ENCODE data around the gene EXOSC6. TPM values are rescaled to one million over a fixed set of nuclear protein-coding genes. Genes with fewer than 3 reads are reported as not detected.
"Not testable (repeated sequence)": the region's sequence is repeated elsewhere in the genome, so short reads cannot be mapped to it uniquely, and the experiment has no call there.

EXOSC6 gene
- total RNA-seq, 1 donor from 2014 or later: 28.4 TPM

DNA sequence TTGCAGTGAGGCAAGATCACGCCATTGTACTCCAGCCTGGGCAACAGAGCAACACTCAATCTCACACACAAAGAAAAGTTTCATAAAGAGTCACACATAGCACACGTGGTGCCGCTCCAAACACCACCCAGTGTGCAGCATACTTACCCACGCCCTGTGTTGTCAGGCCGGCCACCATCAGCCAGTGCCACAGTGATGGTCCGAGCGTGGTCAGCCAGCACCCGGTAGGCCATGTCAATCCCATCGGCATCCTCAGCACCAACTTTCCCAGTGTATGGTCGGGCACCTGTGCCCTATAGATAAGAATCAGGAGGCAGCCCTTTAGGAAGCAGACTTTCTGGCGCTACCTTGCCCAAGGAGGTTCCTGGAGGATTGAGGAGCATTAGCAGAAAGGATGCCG lies 17.7 kb upstream of the EXOSC6 start:
- TF ChIP-seq CTCF (IDR thresholded peaks at IDR 0.05; ENCODE audit: unreplicated experiment): no peak
- peaks cover 52% of the 10 kb centered on the region for H3K36me3 Mint-ChIP-seq
- no peaks in the 10 kb centered on the region for H3K4me1 Mint-ChIP-seq
- H3K27ac Mint-ChIP-seq: no peak overlapping the region
- no peak for DNase-seq (ENCODE audit: low spot score in 2 of 2, unreplicated experiment in 2 of 2)
- no peak overlapping the region for H3K4me3 Mint-ChIP-seq
- no peaks in the 10 kb centered on the region for H3K9me3 Mint-ChIP-seq
- H3K27me3 Mint-ChIP-seq (ENCODE audit: low read depth): no peaks in the 10 kb centered on the region

GRCh38 chr16:70267922-70268321 lies 16.2 kb upstream of the EXOSC6 start:
- H3K4me1 Mint-ChIP-seq; DNase-seq (ENCODE audit: low spot score in 2 of 2, unreplicated experiment in 2 of 2); H3K9me3 Mint-ChIP-seq; H3K4me3 Mint-ChIP-seq; H3K27me3 Mint-ChIP-seq (ENCODE audit: low read depth); H3K27ac Mint-ChIP-seq: not testable (repeated sequence)
- H3K36me3 Mint-ChIP-seq: peaks cover 48% of the 10 kb centered on the region
- peak; percentile 4 for TF ChIP-seq CTCF (IDR thresholded peaks at IDR 0.05; ENCODE audit: unreplicated experiment)

DNA sequence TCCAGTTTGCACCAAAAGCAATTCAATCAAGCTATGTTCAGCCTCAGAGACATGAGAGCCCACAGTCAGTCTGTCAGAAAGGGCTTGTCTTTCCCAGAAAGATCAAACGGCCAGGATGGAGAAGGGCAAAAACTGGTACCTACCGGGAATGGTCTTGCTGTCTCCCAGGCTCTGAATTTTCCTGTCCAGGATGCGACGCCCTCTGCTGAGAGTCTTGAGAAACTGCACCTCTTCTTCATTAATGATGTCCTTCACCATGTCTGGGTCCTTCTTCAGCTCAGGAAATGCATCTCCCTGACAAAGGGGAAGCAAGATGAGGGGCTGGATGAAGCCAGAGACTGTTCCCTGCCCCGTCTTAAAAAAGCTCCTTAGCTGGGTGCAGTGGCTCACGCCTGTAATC lies 15.8 kb upstream of the EXOSC6 start:
- Mint-ChIP-seq H3K4me3 (no peak overlapping the region), H3K27me3 (ENCODE audit: low read depth) (no peaks in the 10 kb centered on the region), H3K9me3 (no peaks in the 10 kb centered on the region), H3K27ac (no peak overlapping the region), H3K36me3 (peaks cover 47% of the 10 kb centered on the region), H3K4me1 (no peaks in the 10 kb centered on the region)
- no peak for DNase-seq (ENCODE audit: low spot score in 2 of 2, unreplicated experiment in 2 of 2)
- peak; percentile 48 for TF ChIP-seq CTCF (IDR thresholded peaks at IDR 0.05; ENCODE audit: unreplicated experiment)

DNA sequence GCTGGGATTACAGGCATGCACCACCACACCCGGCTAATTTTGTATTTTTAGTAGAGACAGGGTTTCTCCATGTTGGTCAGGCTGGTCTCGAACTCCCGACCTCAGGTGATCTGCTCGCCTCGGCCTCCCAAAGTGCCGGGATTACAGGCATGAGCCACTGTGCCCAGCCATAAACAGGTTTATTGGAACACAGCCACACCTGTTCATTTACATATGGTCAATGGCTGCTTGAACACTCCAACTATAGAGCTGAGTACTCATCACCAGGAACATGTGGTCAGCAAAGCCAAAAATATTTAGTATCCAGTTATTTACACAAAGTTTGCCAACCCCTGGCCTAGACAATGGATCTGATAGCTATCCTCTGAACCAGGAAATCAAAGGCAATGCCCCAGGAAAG lies 8.2 kb upstream of the EXOSC6 start:
- not testable (repeated sequence) for DNase-seq (ENCODE audit: low spot score in 2 of 2, unreplicated experiment in 2 of 2); H3K27me3 Mint-ChIP-seq (ENCODE audit: low read depth); H3K4me1 Mint-ChIP-seq; H3K27ac Mint-ChIP-seq; H3K4me3 Mint-ChIP-seq; H3K9me3 Mint-ChIP-seq
- H3K36me3 Mint-ChIP-seq: peaks cover 42% of the 10 kb centered on the region

DNA sequence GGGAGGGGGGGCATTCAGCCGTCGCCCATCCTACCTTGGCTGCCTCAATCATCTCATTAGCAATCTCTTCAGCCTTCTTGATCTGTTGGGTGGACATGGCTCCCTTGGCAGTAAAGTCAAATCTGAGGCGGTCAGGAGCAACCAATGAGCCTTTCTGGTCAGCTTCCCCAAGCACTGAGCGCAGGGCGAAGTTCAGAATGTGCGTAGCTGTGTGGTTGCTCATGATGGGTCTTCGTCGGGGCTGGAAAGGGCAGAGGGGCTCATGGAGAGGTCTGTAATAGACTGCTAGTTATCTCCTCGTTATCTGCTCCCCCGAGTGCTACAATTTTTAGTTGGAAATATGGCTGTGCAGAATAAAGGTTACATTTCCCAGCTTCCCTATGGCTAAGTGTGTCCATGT lies 7.2 kb upstream of the EXOSC6 start:
- H3K36me3 Mint-ChIP-seq: peaks cover 37% of the 10 kb centered on the region
- H3K4me1 Mint-ChIP-seq: no peaks in the 10 kb centered on the region
- TF ChIP-seq CTCF (IDR thresholded peaks at IDR 0.05; ENCODE audit: unreplicated experiment): no peak
- no peak overlapping the region for H3K27ac Mint-ChIP-seq
- no peaks in the 10 kb centered on the region for H3K9me3 Mint-ChIP-seq
- no peaks in the 10 kb centered on the region for H3K27me3 Mint-ChIP-seq (ENCODE audit: low read depth)
- no peak overlapping the region for H3K4me3 Mint-ChIP-seq
- DNase-seq (ENCODE audit: low spot score in 2 of 2, unreplicated experiment in 2 of 2): no peak

DNA sequence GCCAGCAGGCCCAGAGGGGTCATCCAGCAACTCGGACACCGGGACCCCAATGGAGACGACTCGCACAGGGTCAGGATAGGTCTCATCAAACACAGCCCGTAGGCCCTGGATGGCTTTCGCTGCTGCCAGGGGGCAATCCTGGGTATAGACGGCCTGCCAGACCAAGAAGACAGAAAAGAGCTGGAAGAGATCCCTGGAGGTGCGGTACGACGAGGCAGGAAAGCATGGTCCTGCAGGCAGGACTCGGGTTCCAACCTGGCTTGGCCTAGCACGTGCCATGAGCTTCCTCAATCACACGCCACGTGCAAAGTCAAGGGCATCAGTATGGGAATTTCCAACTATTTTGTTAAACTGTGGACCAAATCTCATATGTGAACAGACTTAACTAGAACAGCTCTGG lies 6.3 kb upstream of the EXOSC6 start:
- H3K27ac Mint-ChIP-seq: no peak overlapping the region
- H3K9me3 Mint-ChIP-seq: no peaks in the 10 kb centered on the region
- no peak for TF ChIP-seq CTCF (IDR thresholded peaks at IDR 0.05; ENCODE audit: unreplicated experiment)
- no peak for DNase-seq (ENCODE audit: low spot score in 2 of 2, unreplicated experiment in 2 of 2)
- no peaks in the 10 kb centered on the region for H3K27me3 Mint-ChIP-seq (ENCODE audit: low read depth)
- no peaks in the 10 kb centered on the region for H3K4me1 Mint-ChIP-seq
- H3K4me3 Mint-ChIP-seq: no peak overlapping the region
- H3K36me3 Mint-ChIP-seq: peaks cover 40% of the 10 kb centered on the region

Measured in mesothelial cell of epicardium (in vitro differentiated cells).